Measurements from ENCODE around the gene CCSAP. TPM values are rescaled to one million over a fixed set of nuclear protein-coding genes. Genes with fewer than 3 reads are reported as not detected.
A peak's percentile ranks its signal among the peaks of the same experiment; 100 is the strongest.

CCSAP gene
- total and polyA plus RNA-seq, 2 of the 4 experiments (the other 2 are of a cell fraction): 2.3 to 3.8 TPM

DNA sequence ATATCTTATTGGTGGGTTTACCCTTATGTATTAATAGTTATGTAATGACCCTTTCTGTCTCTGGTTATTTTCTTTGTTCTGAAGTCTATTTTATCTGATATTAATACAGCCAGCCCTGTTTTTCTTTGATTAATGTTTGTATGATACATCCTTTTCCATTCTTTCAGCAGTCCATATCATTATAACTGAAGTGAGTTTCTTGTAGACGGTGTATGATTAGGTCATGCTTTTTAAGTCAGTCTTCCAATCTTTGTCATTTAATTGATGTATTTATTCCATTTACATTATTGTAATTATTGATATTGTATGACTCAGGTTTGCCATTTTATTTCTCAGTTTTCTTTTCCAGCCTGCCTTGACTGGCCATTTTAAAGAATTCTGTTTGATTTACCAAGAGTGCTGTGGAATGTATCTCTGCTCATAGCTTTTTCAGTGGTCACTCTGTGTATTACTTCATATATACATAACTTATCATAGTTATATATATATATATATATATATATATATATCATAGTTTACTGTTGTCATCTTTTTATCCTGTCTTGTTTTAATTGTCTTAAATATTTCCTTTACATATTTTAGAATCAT, 61.4 kb downstream of the CCSAP start:
- Histone ChIP-seq H2AK9ac (replicated peaks; ENCODE audit: low read depth, low read length, poor library complexity) (no peak overlapping the region), H4K91ac (ENCODE audit: insufficient read depth, low read depth, low read length) (no peak overlapping the region), H3K18ac (ENCODE audit: low read depth, low read length) (no peak overlapping the region), H3K4me3 (ENCODE audit: insufficient read depth, low read depth, low read length) (no peak overlapping the region), H3K14ac (replicated peaks; ENCODE audit: low read depth, low read length) (no peak overlapping the region), H3K27ac (ENCODE audit: insufficient read depth, low read length) (no peak overlapping the region), H4K8ac (ENCODE audit: low read depth in 2 of 2, low read length in 2 of 2) (no peak overlapping the region; a peak in 1 of 4 replicates), H3K9me1 (ENCODE audit: insufficient read depth, low read length) (peaks cover 15% of the 10 kb centered on the region; the same call in 1 of the 2 replicates), H3K36me3 (ENCODE audit: control insufficient read depth, insufficient read depth, low read length) (0 out of 2 replicates have a peak, but pooled peaks cover 2% of the 10 kb centered on the region), H2BK5ac (ENCODE audit: low read depth, low read length, poor library complexity, severe bottlenecking) (peak overlapping the region; percentile 85), H3K4ac (ENCODE audit: low read depth, low read length) (no peak overlapping the region), H3K9ac (ENCODE audit: low read depth, low read length) (no peak overlapping the region), H3K4me2 (ENCODE audit: low read depth, low read length) (peak overlapping the region; percentile 59; the same call in 1 of the 2 replicates), H3K56ac (ENCODE audit: extremely low read depth, insufficient read depth, low read length) (no peak overlapping the region), H3K4me1 (ENCODE audit: control insufficient read depth, insufficient read depth, low read length) (peaks cover 10% of the 10 kb centered on the region), H4K5ac (ENCODE audit: low read depth, low read length) (no peak overlapping the region; the same call in 1 of the 2 replicates), H2BK15ac (ENCODE audit: low read depth, low read length) (no peak overlapping the region), H2AFZ (replicated peaks; ENCODE audit: low read length, poor library complexity) (no peak overlapping the region), H2BK120ac (ENCODE audit: low read depth, low read length) (no peak overlapping the region), H3K27me3 (ENCODE audit: control insufficient read depth, insufficient read depth, low read length) (no peaks in the 10 kb centered on the region), H3K79me1 (ENCODE audit: low read depth in 1 of 2, low read length in 2 of 2) (peaks cover 45 to 77% of the 10 kb centered on the region in 2 experiments), H2BK20ac (ENCODE audit: low read depth, low read length) (no peak overlapping the region), H2AK5ac (ENCODE audit: low read depth, low read length) (no peak overlapping the region), H3K9me3 (ENCODE audit: control insufficient read depth, insufficient read depth, low read length) (no peaks in the 10 kb centered on the region), H4K20me1 (ENCODE audit: insufficient read depth, low read length) (peaks cover 34% of the 10 kb centered on the region), H3K23ac (ENCODE audit: low read depth, low read length) (no peak overlapping the region)
- intact Hi-C loops (cut with micrococcal nuclease) (no loop called here), dilution Hi-C loops (cut with HindIII; ENCODE audit: low sequenced_read_pairs, unreplicated experiment) (no loop called here), in situ Hi-C loops (cut with MboI; ENCODE audit: low sequenced_read_pairs) (no loop called here)
- BruUV-seq (replicated peaks): no TSS peak
- peak; percentile 49 for DNase-seq
- peak; percentile 21; the same call in 1 of the 2 replicates for TF ChIP-seq CEBPB (IDR thresholded peaks at IDR 0.05; ENCODE audit: low read depth, low read length)
- TF ChIP-seq POLR2A (IDR thresholded peaks at IDR 0.05; ENCODE audit: low read depth, low read length): no peak
- TF ChIP-seq FOS (IDR thresholded peaks at IDR 0.05; ENCODE audit: low read depth, low read length): no peak
- no peak for TF ChIP-seq MAFK (IDR thresholded peaks at IDR 0.05; ENCODE audit: low read depth, low read length)
- TF ChIP-seq MXI1 (IDR thresholded peaks at IDR 0.05; ENCODE audit: borderline replicate concordance, low read depth, low read length): no peak
- no peak for TF ChIP-seq MAZ (IDR thresholded peaks at IDR 0.05; ENCODE audit: borderline replicate concordance, low read depth, low read length)
- TF ChIP-seq CHD1 (IDR thresholded peaks at IDR 0.05; ENCODE audit: low read depth, low read length): no peak
- no peak for TF ChIP-seq RAD21 (IDR thresholded peaks at IDR 0.05; ENCODE audit: low read length)
- CTCF ChIA-PET: interaction anchor here (0.6 to 1.2 kb wide), 3 partner anchors 15 to 154 kb away, joined by 3 to 4 read pairs (median 3); no protein-coding TSS in a partner anchor
- POLR2A ChIA-PET (ENCODE audit: unreplicated experiment): no interaction called here
- WGBS, 2 experiments (ENCODE audit: extremely low coverage in 2 of 2, insufficient read length in 1 of 2): no CpG with 5 or more reads among the region's 1 CpG
- peak; percentile 76 for ATAC-seq (ENCODE audit: low read depth)

Data from IMR-90 (cell line).